Bronchial smooth muscle cell (primary cell): ENCODE results near the gene PARS2. TPM values are rescaled to one million over a fixed set of nuclear protein-coding genes. Genes with fewer than 3 reads are reported as not detected.

Experiments used
- total RNA-seq: library from RNA; depleted of rRNA; stranded (reverse); fragments of >200 nt; gene quantifications from 2 replicates; pipeline ENCODE4 v1.2.1, GENCODE V29; 2014

Gene PARS2
- total RNA-seq = 3.2 and 4.1 TPM in 2 replicates

GRCh38 chr1:54764133-54764921 is at the start of gene PARS2:
TSS of gene PARS2 (minus strand) at chr1:54764523. CDS start at chr1:54759161, 5,362 bp downstream.

GRCh38 chr1:54800899-54801759 is 36.8 kb upstream of the PARS2 start, which contains the start of gene TTC22:
TSS of gene TTC22 (minus strand) at chr1:54801323. CDS start at chr1:54801163, 160 bp downstream.

GRCh38 chr1:54715493-54716298 is 48.6 kb downstream of the PARS2 start, which contains the start of gene TTC4:
TSS of gene TTC4 (plus strand) at chr1:54715861. CDS start at chr1:54715909, 48 bp downstream.

Other genes with a start within 250 kb of the PARS2 start
- gene ACOT11, start 216.3 kb downstream of the PARS2 start, total RNA-seq = 3.0 and 4.0 TPM in 2 replicates
- gene FAM151A, start 141.0 kb downstream of the PARS2 start, total RNA-seq = not detected in 2 replicates
- gene MROH7, start 122.7 kb downstream of the PARS2 start, total RNA-seq = 0.16 and 1.6 TPM in 2 replicates
- gene TTC4, start 48.7 kb downstream of the PARS2 start, total RNA-seq = 15.0 and 17.3 TPM in 2 replicates
- gene TTC22, start 36.8 kb upstream of the PARS2 start, total RNA-seq = not detected in 2 replicates
- 53.3 and 57.6 TPM in 2 replicates for gene DHCR24, start 122.7 kb upstream of the PARS2 start, total RNA-seq
- not detected in 2 replicates for gene TMEM61, start 216.1 kb upstream of the PARS2 start, total RNA-seq
- gene BSND, start 234.4 kb upstream of the PARS2 start, total RNA-seq = not detected in 2 replicates